Neutrophil (primary cell): ENCODE data around the gene TIGD1.

Source experiments
- H3K27ac ChIP-seq: fragments of 200-600 bp; sonication (generic); 2 replicates; pipeline ENCODE4 v1.5.1; 2016; ENCODE audit warnings: mild to moderate bottlenecking, moderate library complexity
- H3K27me3 ChIP-seq: fragments of 200-600 bp; sonication (generic); 2 replicates; pipeline ENCODE4 v1.6.0; 2016; ENCODE audit warnings: mild to moderate bottlenecking
- H3K36me3 ChIP-seq: fragments of 200-600 bp; sonication (generic); 2 replicates; pipeline ENCODE4 v1.5.1; 2017
- H3K4me1 ChIP-seq, 2 experiments: fragments of 200-600 bp in 1 of 2; sonication (generic) in 1 of 2; 1 replicate in 1 of 2; 2 replicates in 1 of 2; pipeline versions ENCODE4 v1.5.1 to v1.6.1; 2013 to 2016; ENCODE audit warnings: low read depth in 1 of 2, low read length in 1 of 2, mild to moderate bottlenecking in 1 of 2, moderate library complexity in 1 of 2; ENCODE audit not compliant: control insufficient read depth in 1 of 2, insufficient read depth in 1 of 2
- H3K4me3 ChIP-seq, 2 experiments: fragments of 200-600 bp in 1 of 2; sonication (generic) in 1 of 2; 1 replicate in 1 of 2; 2 replicates in 1 of 2; pipeline ENCODE4 v1.5.1; 2013 to 2016; ENCODE audit warnings: low read depth in 1 of 2, low read length in 1 of 2, mild to moderate bottlenecking in 1 of 2, moderate library complexity in 1 of 2
- H3K9me3 ChIP-seq: fragments of 200-600 bp; sonication (generic); 2 replicates; pipeline ENCODE4 v1.5.1; 2016
- CTCF ChIP-seq: fragments of 200-600 bp; sonication (generic); IDR thresholded peaks from 2 replicates; pipeline ENCODE4 v1.5.1; 2016; ENCODE audit warnings: antibody characterized with exemption

Gene TIGD1

GRCh38 chr2:232568161-232568560 lies 17.8 kb upstream of the TIGD1 start:
- Histone ChIP-seq H3K4me1 (no peaks in the 10 kb centered on the region), H3K9me3 (no peaks in the 10 kb centered on the region), H3K27me3 (no peaks in the 10 kb centered on the region), H3K27ac (no peak overlapping the region), H3K4me3 (no peak overlapping the region), H3K36me3 (peaks cover 97% of the 10 kb centered on the region)
- no peak for TF ChIP-seq CTCF

- H3K27ac ChIP-seq: no peak overlapping the region
- H3K36me3 ChIP-seq: peaks cover 97% of the 10 kb centered on the region
- no peaks in the 10 kb centered on the region for H3K27me3 ChIP-seq
- H3K9me3 ChIP-seq: no peaks in the 10 kb centered on the region
- H3K4me3 ChIP-seq: no peak overlapping the region
- no peaks in the 10 kb centered on the region for H3K4me1 ChIP-seq
- TF ChIP-seq CTCF: no peak
Observed at GRCh38 chr2:232567721-232568120, 17.4 kb upstream of the TIGD1 start.

DNA sequence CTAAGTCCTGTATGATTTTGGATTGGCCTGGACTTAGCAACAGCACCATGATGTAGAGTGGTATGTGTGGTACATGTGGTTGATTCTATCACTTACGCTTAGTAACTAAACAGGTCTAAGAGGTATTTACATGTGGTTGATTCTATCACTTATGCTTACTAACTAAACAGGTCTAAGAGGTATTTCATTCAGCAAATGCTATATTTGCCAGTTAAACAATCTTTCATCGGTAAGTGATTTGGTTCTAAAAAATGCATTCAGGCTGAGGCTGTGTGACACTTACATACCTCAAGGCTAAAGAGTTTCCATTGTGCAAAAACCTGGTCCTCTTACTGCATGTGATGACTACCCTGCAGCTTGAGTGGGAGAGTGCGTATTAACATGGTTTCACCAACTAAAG lies 13.2 kb upstream of the TIGD1 start:
- Histone ChIP-seq H3K9me3 (no peaks in the 10 kb centered on the region), H3K27me3 (no peaks in the 10 kb centered on the region), H3K4me3 (no peak overlapping the region), H3K4me1 (no peaks in the 10 kb centered on the region), H3K27ac (no peak overlapping the region), H3K36me3 (peaks cover 95% of the 10 kb centered on the region)
- TF ChIP-seq CTCF: no peak

GRCh38 chr2:232562515-232563151 lies 12.3 kb upstream of the TIGD1 start:
- Histone ChIP-seq H3K4me3 (no peak overlapping the region), H3K9me3 (no peaks in the 10 kb centered on the region), H3K4me1 (no peaks in the 10 kb centered on the region), H3K27ac (no peak overlapping the region), H3K36me3 (peaks cover 95% of the 10 kb centered on the region), H3K27me3 (no peaks in the 10 kb centered on the region)
- TF ChIP-seq CTCF: no peak

GRCh38 chr2:232556426-232556825 lies 6.1 kb upstream of the TIGD1 start:
- no peak for TF ChIP-seq CTCF
- Histone ChIP-seq H3K36me3 (peaks cover 53% of the 10 kb centered on the region), H3K27ac (no peak overlapping the region), H3K4me1 (peaks cover 5 to 13% of the 10 kb centered on the region in 2 experiments), H3K27me3 (no peaks in the 10 kb centered on the region), H3K9me3 (no peaks in the 10 kb centered on the region), H3K4me3 (no peak overlapping the region)
